Neutrophil (primary cell): ENCODE measurements around the gene METRN.

Source experiments
- H3K27ac ChIP-seq: fragments of 200-600 bp; sonication (generic); 2 replicates; pipeline ENCODE4 v1.5.1; 2016; ENCODE audit warnings: mild to moderate bottlenecking, moderate library complexity
- H3K27me3 ChIP-seq: fragments of 200-600 bp; sonication (generic); 2 replicates; pipeline ENCODE4 v1.6.0; 2016; ENCODE audit warnings: mild to moderate bottlenecking
- H3K36me3 ChIP-seq: fragments of 200-600 bp; sonication (generic); 2 replicates; pipeline ENCODE4 v1.5.1; 2017
- H3K4me1 ChIP-seq, 2 experiments: fragments of 200-600 bp in 1 of 2; sonication (generic) in 1 of 2; 1 replicate in 1 of 2; 2 replicates in 1 of 2; pipeline versions ENCODE4 v1.5.1 to v1.6.1; 2013 to 2016; ENCODE audit warnings: low read depth in 1 of 2, low read length in 1 of 2, mild to moderate bottlenecking in 1 of 2, moderate library complexity in 1 of 2; ENCODE audit not compliant: control insufficient read depth in 1 of 2, insufficient read depth in 1 of 2
- H3K4me3 ChIP-seq, 2 experiments: fragments of 200-600 bp in 1 of 2; sonication (generic) in 1 of 2; 1 replicate in 1 of 2; 2 replicates in 1 of 2; pipeline ENCODE4 v1.5.1; 2013 to 2016; ENCODE audit warnings: low read depth in 1 of 2, low read length in 1 of 2, mild to moderate bottlenecking in 1 of 2, moderate library complexity in 1 of 2
- H3K9me3 ChIP-seq: fragments of 200-600 bp; sonication (generic); 2 replicates; pipeline ENCODE4 v1.5.1; 2016
- TF ChIP-seq, protein P1 (sequence below): fragments of 200-600 bp; sonication (generic); IDR thresholded peaks from 2 replicates; pipeline ENCODE4 v1.5.1; 2016; ENCODE audit warnings: antibody characterized with exemption

Gene METRN

DNA sequence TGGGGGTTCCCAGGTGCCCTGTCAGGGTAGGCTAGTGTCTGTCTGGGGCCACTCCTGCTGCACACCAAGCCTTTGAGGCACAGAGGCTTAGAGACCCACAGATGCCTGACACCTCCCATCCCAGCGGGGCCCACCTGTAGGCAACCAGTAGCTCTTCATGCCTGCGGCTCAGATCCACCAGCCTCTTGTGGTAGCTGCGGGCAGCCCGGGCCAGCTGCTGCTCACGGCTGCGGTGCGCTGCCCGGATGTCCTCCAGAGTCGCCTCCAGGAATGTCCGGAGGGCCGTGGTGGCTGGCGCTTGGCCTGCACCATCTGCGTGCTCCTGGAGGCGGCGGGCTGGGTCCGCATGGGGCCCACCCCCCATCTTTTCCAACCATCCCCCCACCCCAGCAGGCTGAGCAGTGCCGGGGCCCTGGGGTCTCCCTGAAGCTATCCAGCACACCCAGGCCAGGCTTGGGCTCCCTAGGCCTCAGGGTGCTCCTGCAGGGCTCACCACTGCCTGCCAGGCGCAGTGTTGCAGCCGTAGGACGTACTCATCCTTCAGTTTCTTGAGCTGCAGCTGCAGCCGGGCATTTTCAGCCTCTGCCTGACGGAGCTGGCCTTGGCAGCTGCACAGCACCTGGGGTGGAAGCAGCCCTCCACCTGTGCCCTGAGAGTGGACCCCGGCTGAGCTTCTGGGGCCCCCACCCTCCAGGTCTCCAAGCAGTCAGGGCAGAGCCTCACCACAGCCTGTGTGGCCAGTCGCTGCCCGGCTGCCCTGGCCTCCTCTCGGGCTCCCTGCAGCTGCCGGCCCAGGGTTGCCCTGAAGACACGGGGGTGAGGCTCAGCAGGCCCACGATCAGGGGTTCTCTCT is 9.5 kb downstream of the METRN start:
- Histone ChIP-seq H3K9me3 (no peaks in the 10 kb centered on the region), H3K4me3 (no peak overlapping the region), H3K27ac (no peak overlapping the region), H3K27me3 (peaks cover 68% of the 10 kb centered on the region), H3K36me3 (no peaks in the 10 kb centered on the region), H3K4me1 (peaks cover 27 to 48% of the 10 kb centered on the region in 2 experiments)
- TF ChIP-seq, protein P1, sequence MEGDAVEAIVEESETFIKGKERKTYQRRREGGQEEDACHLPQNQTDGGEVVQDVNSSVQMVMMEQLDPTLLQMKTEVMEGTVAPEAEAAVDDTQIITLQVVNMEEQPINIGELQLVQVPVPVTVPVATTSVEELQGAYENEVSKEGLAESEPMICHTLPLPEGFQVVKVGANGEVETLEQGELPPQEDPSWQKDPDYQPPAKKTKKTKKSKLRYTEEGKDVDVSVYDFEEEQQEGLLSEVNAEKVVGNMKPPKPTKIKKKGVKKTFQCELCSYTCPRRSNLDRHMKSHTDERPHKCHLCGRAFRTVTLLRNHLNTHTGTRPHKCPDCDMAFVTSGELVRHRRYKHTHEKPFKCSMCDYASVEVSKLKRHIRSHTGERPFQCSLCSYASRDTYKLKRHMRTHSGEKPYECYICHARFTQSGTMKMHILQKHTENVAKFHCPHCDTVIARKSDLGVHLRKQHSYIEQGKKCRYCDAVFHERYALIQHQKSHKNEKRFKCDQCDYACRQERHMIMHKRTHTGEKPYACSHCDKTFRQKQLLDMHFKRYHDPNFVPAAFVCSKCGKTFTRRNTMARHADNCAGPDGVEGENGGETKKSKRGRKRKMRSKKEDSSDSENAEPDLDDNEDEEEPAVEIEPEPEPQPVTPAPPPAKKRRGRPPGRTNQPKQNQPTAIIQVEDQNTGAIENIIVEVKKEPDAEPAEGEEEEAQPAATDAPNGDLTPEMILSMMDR: no peak

DNA sequence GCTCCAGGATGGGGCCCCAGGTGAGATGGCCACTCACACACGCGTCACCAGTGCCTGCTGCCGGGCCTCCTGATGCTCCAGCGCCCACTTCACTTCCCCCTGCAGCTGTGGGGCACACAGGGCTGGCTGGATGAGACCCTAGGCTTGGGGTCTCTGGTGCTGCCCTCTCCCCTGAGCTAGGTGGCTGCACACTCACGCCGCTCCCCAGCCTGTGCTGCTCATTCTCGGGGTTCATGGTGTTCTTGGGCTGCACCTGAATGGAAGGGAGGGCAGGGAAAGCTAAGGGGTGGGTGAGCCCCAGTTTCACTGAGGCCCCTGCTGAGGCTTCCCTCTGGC is 10.1 kb downstream of the METRN start:
- H3K9me3 ChIP-seq: no peaks in the 10 kb centered on the region
- peaks cover 25 to 46% of the 10 kb centered on the region in 2 experiments for H3K4me1 ChIP-seq
- no peak overlapping the region for H3K27ac ChIP-seq
- TF ChIP-seq, protein P1: no peak
- no peak overlapping the region for H3K4me3 ChIP-seq
- H3K27me3 ChIP-seq: peaks cover 67% of the 10 kb centered on the region
- H3K36me3 ChIP-seq: peaks cover 1% of the 10 kb centered on the region

DNA sequence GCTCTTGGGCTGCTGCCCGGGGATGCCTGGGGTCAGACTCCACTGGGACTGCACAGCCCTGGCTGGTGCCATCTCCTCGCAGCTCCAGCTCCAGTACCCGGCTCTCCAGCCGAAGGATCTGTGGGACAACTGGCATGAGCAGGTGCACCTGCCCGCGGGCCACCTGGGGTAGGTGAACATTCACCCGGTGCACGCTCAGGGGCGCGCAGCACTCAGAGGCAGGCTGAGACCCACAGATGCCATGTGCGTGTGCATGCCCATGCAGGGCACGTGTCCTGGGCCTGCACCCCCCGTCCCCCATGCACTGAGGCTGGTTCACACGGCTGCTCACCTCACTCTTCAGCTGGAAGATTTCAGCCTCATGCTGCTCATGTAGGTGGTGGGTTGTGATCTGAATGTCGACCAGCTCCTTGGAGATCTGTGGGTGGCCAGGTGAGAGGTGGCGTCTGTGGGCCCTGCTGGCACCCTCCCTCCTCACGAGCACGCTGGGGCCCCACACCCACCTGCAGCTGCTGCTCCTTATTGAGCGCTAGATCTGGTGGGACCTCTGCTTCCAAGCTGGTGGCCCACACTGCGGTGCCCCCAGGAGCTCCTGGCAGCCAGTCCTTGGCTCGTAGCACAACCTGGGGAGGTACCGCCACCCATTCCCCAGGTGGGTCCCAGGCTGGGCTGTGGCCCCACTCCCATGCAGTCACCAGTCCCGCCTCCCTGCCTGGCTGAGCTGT is 10.7 kb downstream of the METRN start:
- Histone ChIP-seq H3K27ac (no peak overlapping the region), H3K4me1 (peaks cover 18 to 39% of the 10 kb centered on the region in 2 experiments), H3K27me3 (peaks cover 61% of the 10 kb centered on the region), H3K4me3 (no peak overlapping the region), H3K36me3 (peaks cover 8% of the 10 kb centered on the region), H3K9me3 (no peaks in the 10 kb centered on the region)
- TF ChIP-seq, protein P1: no peak

DNA sequence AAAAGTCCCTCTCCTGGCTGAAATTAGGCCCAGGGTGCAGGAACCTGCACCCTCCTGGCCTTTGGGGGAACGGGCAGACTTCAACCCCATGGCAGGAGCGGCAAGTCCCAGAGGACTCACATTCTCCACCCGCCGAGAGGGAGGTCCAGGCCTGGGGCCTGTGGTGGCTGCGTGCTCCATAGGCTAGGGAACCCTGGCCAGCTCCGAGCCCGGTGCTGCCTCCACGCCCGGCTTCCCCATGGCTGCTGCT is 11.2 kb downstream of the METRN start:
- peaks cover 61% of the 10 kb centered on the region for H3K27me3 ChIP-seq
- no peak overlapping the region for H3K4me3 ChIP-seq
- peaks cover 15 to 35% of the 10 kb centered on the region in 2 experiments for H3K4me1 ChIP-seq
- TF ChIP-seq, protein P1: no peak
- H3K36me3 ChIP-seq: peaks cover 12% of the 10 kb centered on the region
- no peaks in the 10 kb centered on the region for H3K9me3 ChIP-seq
- H3K27ac ChIP-seq: no peak overlapping the region

DNA sequence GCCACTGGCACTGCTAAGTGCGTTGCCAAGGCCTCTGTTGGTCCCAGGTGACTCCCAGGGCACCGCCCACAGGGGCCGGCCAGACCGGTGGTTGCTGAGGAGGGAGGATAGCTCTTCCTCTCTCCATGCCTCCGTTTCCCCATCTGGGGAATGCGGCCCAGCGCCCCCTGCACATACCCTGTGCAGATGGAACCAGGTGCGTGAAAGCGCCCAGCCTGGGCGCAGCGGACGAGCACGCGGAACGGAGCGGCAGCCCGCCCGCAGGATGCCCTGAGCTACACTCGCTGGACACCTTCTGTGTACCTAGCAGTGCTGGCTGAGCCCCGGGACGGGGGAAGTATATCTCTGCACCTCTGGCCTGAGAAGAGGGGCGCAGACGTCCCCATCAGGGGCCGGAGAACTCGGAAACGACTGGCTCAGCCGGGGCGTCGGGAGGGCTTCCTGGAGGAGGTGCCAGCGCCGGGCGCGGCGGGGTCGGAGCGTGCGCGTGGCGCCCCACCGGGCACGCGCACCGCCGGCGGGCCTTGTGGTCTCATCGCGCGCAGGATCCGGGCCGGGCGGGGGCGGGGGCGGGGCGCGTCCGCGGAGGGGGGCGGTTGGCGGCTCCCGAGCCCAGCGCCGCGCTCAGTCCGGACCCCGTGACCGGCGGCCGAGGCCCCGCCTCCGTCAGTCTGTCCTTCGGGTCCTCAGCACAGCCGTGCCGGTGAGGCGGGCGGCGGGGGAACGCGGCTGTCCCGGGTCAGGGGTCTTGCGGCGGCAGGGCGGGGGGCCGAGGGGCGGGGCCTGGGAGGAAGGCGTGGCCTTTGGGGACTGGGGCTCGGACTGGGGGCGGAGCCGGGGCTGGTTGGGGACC is 11.7 kb downstream of the METRN start, which contains the start of the genes CCDC78 and HAGHL:
Gene CCDC78 (minus strand): TSS at position 6 of the 853 bp plus-strand sequence. CDS start 76 bp downstream, outside the sequence.
Gene HAGHL (plus strand): TSS at position 669 of the 853 bp plus-strand sequence. CDS start 404 bp downstream, outside the sequence.
- H3K4me3 ChIP-seq: peak within 1 kb of the TSS; percentile 35 to 53
- peaks cover 10 to 30% of the 10 kb centered on the region in 2 experiments for H3K4me1 ChIP-seq
- H3K27ac ChIP-seq: no peak within 1 kb of the TSS
- peaks cover 61% of the 10 kb centered on the region for H3K27me3 ChIP-seq
- H3K36me3 ChIP-seq: peaks cover 18% of the 10 kb centered on the region
- H3K9me3 ChIP-seq: no peaks in the 10 kb centered on the region
- TF ChIP-seq, protein P1: no peak
